Fibroblast of lung (primary cell): Measurements from ENCODE around the gene TUBB2A.

ENCODE experiments used
- CTCF ChIP-seq, 2 donors: IDR thresholded peaks in 1 of 2; conservative IDR thresholded peaks in 1 of 2; 1 replicate in 1 of 2; 2 replicates in 1 of 2; pipeline ENCODE4 v1.5.1; 2011 to 2012; ENCODE audit warnings: low read length in 2 of 2, control low read depth in 1 of 2, inconsistent platforms in 1 of 2, low read depth in 1 of 2, mild to moderate bottlenecking in 1 of 2
- EZH2 ChIP-seq: IDR thresholded peaks from 2 replicates; pipeline ENCODE4 v1.5.1; 2012; ENCODE audit warnings: low read length, control low read depth, mild to moderate bottlenecking; ENCODE audit errors: missing control alignments

GRCh38 chr6:3201388-3201787, 44.0 kb upstream of the TUBB2A start:
- TF ChIP-seq EZH2 (no peak), CTCF (conservative IDR thresholded peaks at IDR 0.05 in 1 of 2, IDR thresholded peaks at IDR 0.05 in 1 of 2; ENCODE audit: low read depth in 1 of 2, low read length in 2 of 2) (no peak)
